D341Med (cell line): ENCODE results near the gene MAPK4.
"Not testable (repeated sequence)": the region's sequence is repeated elsewhere in the genome, so short reads cannot be mapped to it uniquely, and the experiment has no call there.

Experiments
- DNase-seq: peaks from one replicate; pipeline ENCODE4 v3.0.0; 2012; ENCODE audit warnings: low spot score

Gene MAPK4

GRCh38 chr18:50687491-50687890 is 127.6 kb downstream of the MAPK4 start:
- DNase-seq = no peak

- DNase-seq = no peak
Measured at GRCh38 chr18:50689578-50689977, 129.7 kb downstream of the MAPK4 start.

DNA sequence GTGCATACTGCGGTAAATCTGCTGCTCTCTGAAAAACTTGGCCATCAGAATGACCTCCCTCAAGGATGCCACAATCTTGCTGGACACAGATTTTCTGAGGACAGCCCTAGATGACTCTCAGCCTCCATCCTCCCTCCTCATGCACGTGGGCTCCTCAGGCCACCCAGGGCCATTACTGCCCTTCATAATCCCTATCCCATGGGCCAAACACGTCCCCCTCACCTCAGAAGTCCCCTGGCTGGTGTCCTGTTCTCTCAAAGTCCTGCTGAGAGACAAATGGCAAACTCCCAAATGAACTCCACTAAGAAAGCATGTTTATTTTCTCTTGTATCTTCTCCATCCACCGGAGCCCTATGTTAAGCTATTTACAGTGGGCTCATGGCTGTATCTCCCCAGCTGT is 134.3 kb downstream of the MAPK4 start:
- no peak for DNase-seq

DNA sequence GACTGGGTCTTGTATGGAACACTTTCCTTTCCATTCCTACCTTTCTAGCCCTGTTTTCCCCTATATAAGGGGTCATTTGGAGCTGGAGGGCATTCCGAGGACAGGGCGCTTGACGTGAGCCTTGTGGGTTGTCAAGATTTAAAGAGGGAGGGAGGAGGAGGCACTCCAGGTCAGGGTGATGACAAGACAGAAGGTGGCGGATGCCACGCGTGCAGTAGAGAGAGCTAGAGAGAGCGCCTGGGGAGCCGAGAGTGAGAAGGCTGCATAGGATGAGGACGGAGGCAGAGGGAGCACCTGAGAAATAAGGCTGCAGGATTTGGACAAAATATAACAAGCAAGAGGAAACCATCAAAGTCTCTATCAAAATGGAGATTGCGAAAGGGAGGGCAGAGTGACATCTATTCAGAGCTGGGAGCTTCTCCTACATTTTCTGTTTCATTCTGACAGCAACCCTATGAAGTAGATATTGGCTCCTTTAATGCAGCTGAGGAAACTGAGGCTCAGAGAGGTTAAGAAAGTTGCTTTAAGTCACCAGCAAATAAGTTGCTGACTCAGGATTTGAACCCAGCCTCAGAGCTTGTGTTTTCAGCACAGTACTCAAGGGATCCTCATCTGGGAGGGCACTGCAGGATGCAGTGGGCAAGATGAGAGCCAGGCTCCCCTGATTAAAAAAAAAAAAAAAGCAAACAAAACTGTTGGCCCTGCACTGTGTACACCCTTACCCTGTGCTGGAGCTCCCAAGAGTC is 135.7 kb downstream of the MAPK4 start:
- DNase-seq = no peak

GRCh38 chr18:50696436-50696835 is 136.5 kb downstream of the MAPK4 start:
- no peak for DNase-seq

- no peak for DNase-seq
Measured at GRCh38 chr18:50696929-50697328, 137.0 kb downstream of the MAPK4 start.

DNA sequence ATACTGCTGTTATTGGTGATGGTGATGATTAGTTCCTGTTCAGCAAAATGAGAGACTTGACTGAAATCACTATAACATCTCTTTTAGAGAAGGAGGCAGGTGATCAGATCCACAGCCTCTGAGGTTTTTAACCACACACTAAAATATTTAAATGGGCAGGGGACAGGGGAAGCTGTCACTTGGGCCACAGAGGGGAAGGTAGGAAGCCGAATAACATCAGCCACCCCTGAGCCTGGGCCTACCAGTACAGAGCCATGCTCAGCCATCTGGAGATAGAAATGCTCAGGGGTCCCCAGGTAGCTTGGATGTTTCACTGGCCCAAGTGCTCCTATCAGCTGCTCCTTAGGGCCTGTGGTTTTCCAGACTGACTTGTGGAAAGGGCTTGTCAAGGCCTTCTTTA is 137.6 kb downstream of the MAPK4 start:
- no peak for DNase-seq

GRCh38 chr18:50700245-50701165 is 140.6 kb downstream of the MAPK4 start:
- DNase-seq = no peak

DNA sequence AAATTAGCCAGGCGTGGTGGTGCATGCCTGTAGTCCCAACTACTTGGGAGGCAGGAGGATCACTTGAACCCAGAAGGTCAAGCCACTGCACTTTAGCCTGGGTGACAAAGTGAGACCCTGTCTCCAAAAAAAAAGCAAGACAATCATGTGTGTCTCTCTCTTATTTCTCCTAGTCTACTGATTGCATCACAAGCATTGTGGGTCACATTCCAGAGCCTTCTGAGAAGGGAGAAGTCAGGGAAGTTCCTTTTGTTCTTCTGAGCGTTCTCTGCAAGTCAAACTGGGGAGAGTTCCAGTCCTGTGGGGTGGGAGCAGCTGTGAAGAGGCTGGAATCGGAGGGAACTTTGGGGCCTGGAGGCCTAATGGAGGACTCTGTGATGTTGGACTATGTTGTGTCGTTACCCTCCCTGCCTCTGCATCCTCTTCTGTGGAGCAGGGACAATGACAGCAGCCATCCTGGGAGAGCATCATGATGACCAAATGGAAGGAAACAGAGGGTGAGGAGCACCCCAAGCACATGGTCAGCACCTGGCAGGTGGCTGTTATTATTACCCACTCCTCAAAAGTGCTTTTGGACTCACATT is 144.6 kb downstream of the MAPK4 start:
- no peak for DNase-seq

DNA sequence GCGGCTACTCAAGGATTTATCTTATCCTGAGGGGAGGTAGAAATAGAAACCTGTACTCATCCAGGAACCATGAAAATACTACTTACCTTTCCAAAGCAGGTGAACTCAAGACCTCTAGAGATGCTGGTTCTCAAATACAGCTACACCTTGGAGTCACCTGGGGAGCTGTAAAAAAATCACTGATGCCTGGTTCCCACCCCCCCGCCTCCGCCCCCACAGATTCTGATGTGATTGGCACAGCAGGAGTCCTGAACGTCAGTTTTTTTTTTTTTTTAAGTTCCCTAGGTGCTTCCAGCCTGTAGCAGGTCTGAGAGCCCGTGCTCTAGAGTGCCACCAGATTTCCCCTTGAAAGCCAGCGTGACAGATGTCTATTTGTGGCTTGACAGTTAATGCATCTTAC is 146.3 kb downstream of the MAPK4 start:
- no peak for DNase-seq

GRCh38 chr18:50706651-50707050 is 146.8 kb downstream of the MAPK4 start:
- DNase-seq = no peak

- not testable (repeated sequence) for DNase-seq
Measured at GRCh38 chr18:50707297-50707696, 147.4 kb downstream of the MAPK4 start.

DNA sequence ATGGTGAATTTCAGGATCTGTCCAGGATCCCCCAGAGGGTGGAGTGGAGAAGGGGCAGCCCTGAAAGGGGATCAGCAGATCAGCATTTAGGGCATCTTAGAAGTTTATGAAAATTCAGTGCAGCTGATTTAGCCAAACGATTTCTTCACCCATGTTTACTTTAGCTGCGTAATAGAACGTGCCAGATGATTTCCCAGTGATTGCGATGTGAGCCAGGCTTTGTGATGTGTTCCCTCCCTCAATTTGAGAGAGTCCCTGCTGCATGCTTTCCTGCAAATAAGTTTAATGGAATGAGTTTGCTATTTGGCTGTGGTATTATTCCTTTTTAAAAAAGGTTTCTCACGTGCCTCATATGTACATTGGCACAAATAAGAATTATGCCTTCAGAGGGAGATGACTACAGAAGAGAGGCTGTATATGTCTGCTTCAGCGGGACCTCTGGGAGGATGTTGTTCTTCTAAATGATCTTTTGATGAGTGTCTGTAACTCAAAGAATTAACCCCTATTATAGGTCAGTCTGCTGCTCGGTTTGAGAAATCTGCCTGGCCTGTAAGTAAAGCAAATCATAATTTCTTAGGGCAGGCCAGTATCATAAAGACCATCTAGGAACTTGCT is 148.1 kb downstream of the MAPK4 start:
- DNase-seq = no peak

DNA sequence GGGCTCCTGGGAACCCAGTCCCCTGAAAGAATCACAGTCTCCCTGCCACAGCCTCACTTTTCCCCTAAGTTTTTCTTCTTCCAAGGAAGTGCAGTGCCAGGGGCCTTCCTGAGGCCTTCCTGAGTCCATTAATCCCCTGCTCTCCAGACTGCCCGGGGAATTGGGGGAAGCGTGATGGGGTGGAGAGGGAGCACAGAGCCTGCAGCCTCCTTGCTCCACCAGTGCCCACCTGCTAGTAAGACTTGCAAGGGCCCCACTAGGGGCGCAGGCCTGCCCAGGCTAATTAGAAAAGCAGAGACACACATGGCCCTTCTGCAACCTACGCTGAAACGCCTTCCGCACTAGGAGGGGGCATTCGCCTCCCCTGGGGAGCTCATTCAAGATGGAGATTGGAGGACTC is 149.3 kb downstream of the MAPK4 start:
- DNase-seq = no peak

DNA sequence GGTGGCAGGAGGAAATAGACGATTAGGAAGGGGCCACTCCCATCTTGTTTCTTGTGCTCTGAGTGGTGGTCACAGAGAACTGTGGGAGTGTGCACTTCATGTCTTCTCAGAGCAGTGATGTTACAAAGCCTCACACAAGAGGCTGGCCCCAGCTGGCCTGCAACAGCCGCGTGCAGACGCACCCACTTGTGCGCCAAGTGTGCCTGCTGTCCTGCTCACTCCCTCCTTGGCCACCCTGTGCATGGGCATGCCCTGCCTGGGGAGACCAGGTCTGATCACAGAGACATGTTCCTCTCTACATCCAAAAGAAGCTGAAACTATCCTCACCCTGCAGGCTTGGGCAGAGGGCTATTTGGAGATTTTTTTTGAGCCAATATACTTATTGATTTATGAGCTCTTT is 151.5 kb downstream of the MAPK4 start:
- no peak for DNase-seq

DNA sequence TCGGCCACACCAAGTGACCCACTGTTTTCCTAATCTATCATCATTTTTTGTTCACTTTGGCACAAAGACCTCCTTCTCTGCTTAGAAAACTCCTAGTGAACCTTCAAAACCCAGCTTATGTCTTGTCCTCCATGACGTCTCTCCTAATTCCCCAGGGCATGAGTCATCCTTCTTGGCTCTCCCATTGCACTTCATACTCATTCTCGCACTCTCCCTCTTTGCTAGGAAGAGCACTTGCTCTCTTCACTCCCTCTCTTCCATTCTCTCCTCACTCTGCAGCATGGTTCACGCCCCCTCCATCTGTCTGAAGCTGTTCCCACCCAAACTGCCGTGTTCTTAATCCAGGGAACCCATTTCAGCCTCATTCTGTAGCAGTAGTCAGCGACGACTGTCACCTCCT is 156.0 kb downstream of the MAPK4 start:
- DNase-seq = no peak

DNA sequence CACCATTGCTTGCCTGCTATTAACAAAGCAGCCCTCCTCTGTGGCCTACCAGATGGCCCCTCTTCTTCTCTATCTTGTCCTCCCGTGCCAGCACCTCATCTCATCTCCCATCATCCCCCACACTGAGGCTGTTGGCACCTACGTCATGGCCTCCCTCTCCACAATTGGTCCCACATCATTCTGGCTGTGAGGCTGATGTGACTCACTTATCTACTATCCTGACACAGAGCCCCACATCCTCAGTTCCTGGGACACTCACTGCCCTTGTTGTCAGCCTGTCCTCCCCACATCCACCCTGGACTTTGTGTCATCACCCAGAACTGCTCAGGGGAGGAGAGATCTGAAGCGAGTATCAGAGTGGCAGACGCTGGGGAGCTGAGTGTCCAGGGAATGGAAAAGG is 157.0 kb downstream of the MAPK4 start:
- no peak for DNase-seq

DNA sequence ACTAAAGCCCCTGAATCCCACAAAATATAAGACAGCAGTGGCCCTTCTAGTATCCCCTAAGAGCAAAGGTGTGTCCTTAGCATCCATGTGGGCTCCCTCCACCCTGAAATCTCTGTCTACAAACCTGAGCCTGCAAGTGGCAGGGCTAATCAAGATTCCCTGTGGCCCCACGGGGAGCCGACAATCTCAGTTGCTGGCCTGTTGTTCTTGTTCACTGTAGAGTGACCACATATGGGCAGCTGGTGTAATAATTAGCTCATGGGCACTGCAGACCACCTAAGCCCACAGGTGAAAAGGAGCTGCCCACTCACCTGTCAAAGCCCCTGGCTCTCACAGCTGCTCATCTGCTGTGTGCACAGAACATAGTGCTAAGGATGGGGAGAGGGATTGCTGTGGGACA is 157.7 kb downstream of the MAPK4 start:
- no peak for DNase-seq

DNA sequence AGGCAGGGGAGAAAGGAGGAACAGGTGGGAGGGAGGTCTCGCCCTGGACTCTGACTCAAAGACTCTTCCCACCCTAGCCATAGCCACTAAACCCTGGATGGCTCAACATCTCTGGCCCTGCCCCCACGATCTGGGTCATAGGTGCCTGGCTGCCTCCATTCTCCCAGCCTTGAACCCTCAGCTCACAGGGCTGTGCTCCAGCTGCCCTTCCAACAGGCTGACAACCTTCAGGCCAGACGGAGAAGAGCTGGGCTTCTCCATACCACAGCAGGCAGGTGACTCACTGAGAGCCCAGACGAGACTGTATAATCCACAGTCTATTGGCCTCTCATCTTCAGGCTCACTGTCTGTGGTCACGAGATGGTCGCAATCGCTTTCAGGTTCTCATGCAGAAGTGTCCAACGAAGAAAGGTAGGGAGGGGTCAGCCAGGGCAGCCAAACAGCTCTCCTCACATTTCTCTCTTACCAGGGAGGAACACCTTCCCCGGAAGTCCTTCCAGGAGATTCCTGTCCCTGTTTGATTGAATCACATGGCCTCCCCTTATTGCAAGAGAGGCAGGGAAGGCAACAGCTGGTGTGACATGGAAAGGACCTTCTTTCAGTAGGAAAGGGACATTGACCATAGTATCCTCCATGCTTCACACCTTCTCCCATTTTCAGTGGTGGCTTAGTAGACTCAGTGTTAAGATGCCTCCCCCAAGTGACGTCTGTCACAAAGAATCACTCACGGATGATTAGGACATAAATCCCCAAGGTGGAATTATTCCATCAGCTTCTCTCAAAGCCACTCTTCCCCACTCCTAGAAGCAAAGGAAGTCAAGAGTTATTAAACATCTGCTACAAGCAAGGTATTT is 159.8 kb downstream of the MAPK4 start:
- no peak for DNase-seq

DNA sequence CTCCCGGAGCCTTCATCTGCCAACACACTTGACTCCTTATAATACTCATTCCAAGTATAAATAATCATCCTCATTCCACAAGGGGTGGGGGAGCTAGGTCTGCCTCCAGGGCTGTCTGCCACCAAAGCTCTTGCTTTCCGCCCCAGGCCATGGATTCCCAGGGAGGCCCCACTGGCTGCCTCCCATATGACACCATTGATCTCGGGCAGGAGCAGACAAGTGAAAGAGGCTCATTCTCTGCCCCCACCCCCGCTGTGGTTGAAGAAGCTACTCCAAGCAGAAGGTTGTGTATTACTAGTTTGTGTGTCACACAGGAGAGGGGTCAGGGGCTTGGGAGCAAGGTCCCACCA is 160.4 kb downstream of the MAPK4 start:
- no peak for DNase-seq

DNA sequence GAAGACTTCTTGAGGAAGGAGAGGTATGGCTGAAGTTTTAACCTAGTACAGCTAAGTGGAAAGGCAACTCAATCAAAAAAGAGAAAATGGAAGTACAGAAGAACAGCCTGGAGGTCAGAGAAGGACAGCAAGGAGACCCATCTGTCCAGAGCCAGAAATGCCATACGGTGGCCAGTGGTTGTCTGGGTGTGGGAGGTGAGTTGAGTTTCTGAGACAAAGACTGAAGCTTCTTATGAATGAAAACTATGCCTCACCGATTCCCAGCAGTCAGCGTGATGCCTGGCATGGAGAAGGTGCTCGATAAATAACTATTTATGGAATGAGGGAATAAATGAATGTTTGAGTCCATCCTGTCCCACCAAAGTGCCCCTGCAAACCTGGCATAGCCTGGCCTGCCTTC is 161.1 kb downstream of the MAPK4 start:
- no peak for DNase-seq
